Measurements from ENCODE around the gene PPM1L. TPM values are rescaled to one million over a fixed set of nuclear protein-coding genes. Genes with fewer than 3 reads are reported as not detected.

The PPM1L gene
- total RNA-seq, 1 experiment from 2014 or later = 13.2 TPM

DNA sequence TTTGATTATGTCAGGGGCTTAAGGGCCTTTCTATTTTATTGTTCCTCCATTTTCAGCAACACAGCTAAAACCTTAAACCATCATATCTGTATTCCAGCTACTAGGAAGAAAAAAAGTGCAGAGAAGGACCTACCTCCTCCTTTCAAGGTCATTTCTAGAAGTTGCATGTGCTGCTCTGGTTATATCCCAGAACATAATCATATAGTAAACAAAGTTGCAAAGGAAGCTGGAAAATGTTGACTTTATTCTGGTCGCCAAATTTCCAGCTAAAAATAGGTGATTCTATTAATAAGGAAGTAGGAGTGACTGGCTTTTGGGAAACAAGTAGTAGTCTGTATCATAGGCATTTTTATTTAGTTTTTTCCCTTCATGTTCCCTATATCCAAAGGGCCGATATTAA, 370.5 kb downstream of the PPM1L start:
- CTCF ChIA-PET = no interaction called here

More for the DNA sequence above, 370.5 kb downstream of the PPM1L start:
- Histone ChIP-seq H3K4me1 (ENCODE audit: control insufficient read depth in 1 of 2, insufficient read depth in 2 of 2, low read length in 2 of 2) (no peaks in the 10 kb centered on the region), H3K27ac (ENCODE audit: low read depth, low read length) (no peak overlapping the region), H3K36me3 (ENCODE audit: control insufficient read depth in 1 of 2, insufficient read depth in 2 of 2, low read length in 2 of 2) (no peaks in the 10 kb centered on the region), H3K9ac (ENCODE audit: low read length) (no peak overlapping the region), H3K9me3 (ENCODE audit: control insufficient read depth in 1 of 2, insufficient read depth in 1 of 2, low read depth in 1 of 2, low read length in 2 of 2) (peaks cover 0 to 3% of the 10 kb centered on the region in 2 experiments; a peak in 1 of 4 replicates), H3K27me3 (ENCODE audit: insufficient read depth, low read length) (no peaks in the 10 kb centered on the region), H2AFZ (ENCODE audit: low read depth, low read length, poor library complexity, severe bottlenecking) (no peak overlapping the region), H3K79me2 (ENCODE audit: insufficient read depth, low read length) (no peaks in the 10 kb centered on the region), H3K9me2 (ENCODE audit: insufficient read depth) (no peaks in the 10 kb centered on the region), H4K20me1 (ENCODE audit: insufficient read depth) (no peaks in the 10 kb centered on the region), H3K4me3 (replicated peaks in 1 of 2; ENCODE audit: low read depth in 1 of 2, low read length in 2 of 2) (no peak overlapping the region), H3K4me2 (ENCODE audit: low read length) (no peak overlapping the region)
- no TSS peak for BruUV-seq (replicated peaks)
- ChIA-PET POLR2A (no interaction called here), RAD21 (ENCODE audit: low non-redundant PET in 1 of 2, low total read pairs in 2 of 2, uncharacterized antibody in 2 of 2, unreplicated experiment in 2 of 2) (no interaction called here)
- no peak for ATAC-seq
- no peak for DNase-seq (ENCODE audit: low read depth, low spot score)
- TF ChIP-seq POLR2A (IDR thresholded peaks at IDR 0.05; ENCODE audit: borderline replicate concordance, extremely low read depth, insufficient read depth, insufficient read length) = no peak
- TF ChIP-seq ZFX (IDR thresholded peaks at IDR 0.05) = no peak
- TF ChIP-seq ZNF274 (IDR thresholded peaks at IDR 0.05; ENCODE audit: low read depth, low read length) = no peak
- TF ChIP-seq, protein P1, sequence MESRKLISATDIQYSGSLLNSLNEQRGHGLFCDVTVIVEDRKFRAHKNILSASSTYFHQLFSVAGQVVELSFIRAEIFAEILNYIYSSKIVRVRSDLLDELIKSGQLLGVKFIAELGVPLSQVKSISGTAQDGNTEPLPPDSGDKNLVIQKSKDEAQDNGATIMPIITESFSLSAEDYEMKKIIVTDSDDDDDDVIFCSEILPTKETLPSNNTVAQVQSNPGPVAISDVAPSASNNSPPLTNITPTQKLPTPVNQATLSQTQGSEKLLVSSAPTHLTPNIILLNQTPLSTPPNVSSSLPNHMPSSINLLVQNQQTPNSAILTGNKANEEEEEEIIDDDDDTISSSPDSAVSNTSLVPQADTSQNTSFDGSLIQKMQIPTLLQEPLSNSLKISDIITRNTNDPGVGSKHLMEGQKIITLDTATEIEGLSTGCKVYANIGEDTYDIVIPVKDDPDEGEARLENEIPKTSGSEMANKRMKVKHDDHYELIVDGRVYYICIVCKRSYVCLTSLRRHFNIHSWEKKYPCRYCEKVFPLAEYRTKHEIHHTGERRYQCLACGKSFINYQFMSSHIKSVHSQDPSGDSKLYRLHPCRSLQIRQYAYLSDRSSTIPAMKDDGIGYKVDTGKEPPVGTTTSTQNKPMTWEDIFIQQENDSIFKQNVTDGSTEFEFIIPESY (IDR thresholded peaks at IDR 0.05; ENCODE audit: extremely low read depth, insufficient replicate concordance, low read length) = no peak
- TF ChIP-seq EGR1 (IDR thresholded peaks at IDR 0.05; ENCODE audit: low read depth) = no peak
- no peak for TF ChIP-seq RAD21 (IDR thresholded peaks at IDR 0.05; ENCODE audit: low read depth)
- no peak for TF ChIP-seq CBX3 (IDR thresholded peaks at IDR 0.05; ENCODE audit: low read depth)
- no peak for TF ChIP-seq POLR2AphosphoS5 (IDR thresholded peaks at IDR 0.05; ENCODE audit: low read depth, low read length)
- TF ChIP-seq SIN3A (IDR thresholded peaks at IDR 0.05; ENCODE audit: low read depth) = no peak
- no peak for TF ChIP-seq EZH2 (IDR thresholded peaks at IDR 0.05)
- no peak for TF ChIP-seq SP1 (IDR thresholded peaks at IDR 0.05; ENCODE audit: low read depth)
- intact Hi-C loops (cut with micrococcal nuclease) = no loop called here

Other genes starting within 250 kb of the PPM1L start
- gene KPNA4, start 190.7 kb upstream of the PPM1L start, total RNA-seq (2021; ENCODE audit: unreplicated experiment) = 43.1 TPM
- gene ARL14, start 79.1 kb upstream of the PPM1L start, total RNA-seq (2021; ENCODE audit: unreplicated experiment) = 0.42 TPM

All from HCT116 (cell line).